GM19324 (cell line): ENCODE measurements around the gene CD52.

Experiments
- ATAC-seq: cut with Tn5 transposase; IDR thresholded peaks from one replicate; pipeline ENCODE4 v1.9.1; 2021; ENCODE audit warnings: mild to moderate bottlenecking, moderate library complexity; ENCODE audit not compliant: unreplicated experiment, low FRiP score

Gene CD52

GRCh38 chr1:26317612-26318337 is at the start of gene CD52:
CD52 (plus strand) TSS chr1:26317958; CDS start chr1:26318018, 60 bp downstream.
- ATAC-seq, result no peak

- no peak for ATAC-seq
Observed at GRCh38 chr1:26268290-26269197, 49.2 kb upstream of the CD52 start.

DNA sequence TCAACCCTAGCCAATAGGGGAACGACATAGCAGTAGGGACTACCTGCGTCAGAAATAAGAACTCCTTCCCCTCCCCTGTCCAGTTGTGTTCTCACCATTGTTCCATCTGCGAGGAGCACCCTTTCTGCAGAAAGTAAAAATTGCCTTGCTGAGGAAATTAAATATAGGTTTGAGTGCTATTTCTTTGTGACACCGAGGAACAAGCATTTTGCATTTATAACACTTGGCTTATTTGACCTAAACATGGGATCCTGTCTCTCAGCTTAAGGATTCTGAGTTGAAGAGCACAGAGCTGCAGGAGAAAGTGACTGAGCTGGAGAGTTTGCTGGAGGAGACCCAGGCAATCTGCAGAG is 48.6 kb upstream of the CD52 start:
- ATAC-seq, result no peak

GRCh38 chr1:26274801-26275425 is 42.8 kb upstream of the CD52 start:
- ATAC-seq, result no peak

DNA sequence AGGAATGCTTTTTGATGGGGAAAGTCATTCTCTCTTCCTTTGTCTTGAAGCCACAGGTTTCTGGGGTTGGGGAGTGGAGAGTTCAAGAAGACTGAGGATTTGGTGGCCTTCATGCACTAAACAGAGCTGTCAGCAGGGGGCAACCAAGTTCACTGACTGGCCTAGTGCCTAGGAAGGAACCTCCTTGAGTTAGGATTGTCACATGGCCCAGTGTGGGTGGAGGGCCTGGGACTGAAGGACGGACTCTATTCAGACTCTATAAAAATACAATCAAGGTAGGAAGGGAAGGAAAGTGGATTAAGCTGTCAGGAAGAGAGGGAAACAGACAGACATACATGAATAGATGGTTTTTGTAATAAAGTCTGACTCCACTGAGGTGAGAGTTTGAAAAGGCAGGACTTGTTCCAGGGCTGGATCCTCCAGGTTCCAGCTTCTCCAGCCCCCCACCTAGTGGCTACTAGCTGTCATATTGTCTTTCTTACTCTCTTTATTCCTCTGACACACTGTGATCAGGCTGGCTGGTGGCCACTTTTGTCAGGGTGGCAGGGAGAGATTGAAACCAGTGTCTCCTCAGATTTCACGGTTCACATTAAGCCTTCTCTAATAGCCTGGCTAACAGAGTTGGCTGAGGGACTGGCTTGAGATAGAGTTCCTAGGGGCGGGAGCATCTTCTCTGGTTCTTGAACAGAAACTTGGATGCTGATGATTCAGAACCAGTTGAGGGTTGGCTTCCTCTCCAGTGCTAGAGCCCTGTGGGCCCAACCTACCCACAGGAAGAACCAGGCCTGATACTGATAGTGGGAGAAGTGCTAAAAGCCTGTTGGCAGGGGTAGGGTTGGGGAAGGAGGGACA is 42.0 kb upstream of the CD52 start:
- no peak for ATAC-seq

GRCh38 chr1:26276432-26276838 is 41.3 kb upstream of the CD52 start:
- ATAC-seq, result no peak

- ATAC-seq, result no peak
Observed at GRCh38 chr1:26277261-26277661, 40.5 kb upstream of the CD52 start.

DNA sequence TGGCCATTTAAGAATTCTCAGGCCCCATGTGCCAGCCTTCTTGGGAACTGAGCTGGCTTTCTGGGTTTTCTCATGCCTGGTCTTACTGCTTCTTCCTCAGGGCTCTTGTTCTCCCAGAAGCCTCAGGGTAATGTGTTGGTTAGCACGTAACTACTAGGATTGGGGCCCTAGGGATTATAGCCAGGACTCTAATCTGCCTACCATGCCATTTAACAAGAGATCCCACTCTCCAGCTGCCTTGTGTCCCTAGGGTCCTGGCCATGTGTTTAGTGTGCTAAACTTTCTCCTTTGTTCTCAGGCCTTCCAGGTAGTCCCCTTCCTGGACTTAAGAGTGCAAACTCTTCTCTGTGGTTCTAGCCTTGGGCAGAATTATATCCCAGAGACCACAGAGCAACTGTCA is 40.0 kb upstream of the CD52 start:
- ATAC-seq, result no peak

- ATAC-seq, result no peak
Observed at GRCh38 chr1:26278303-26278702, 39.5 kb upstream of the CD52 start.

DNA sequence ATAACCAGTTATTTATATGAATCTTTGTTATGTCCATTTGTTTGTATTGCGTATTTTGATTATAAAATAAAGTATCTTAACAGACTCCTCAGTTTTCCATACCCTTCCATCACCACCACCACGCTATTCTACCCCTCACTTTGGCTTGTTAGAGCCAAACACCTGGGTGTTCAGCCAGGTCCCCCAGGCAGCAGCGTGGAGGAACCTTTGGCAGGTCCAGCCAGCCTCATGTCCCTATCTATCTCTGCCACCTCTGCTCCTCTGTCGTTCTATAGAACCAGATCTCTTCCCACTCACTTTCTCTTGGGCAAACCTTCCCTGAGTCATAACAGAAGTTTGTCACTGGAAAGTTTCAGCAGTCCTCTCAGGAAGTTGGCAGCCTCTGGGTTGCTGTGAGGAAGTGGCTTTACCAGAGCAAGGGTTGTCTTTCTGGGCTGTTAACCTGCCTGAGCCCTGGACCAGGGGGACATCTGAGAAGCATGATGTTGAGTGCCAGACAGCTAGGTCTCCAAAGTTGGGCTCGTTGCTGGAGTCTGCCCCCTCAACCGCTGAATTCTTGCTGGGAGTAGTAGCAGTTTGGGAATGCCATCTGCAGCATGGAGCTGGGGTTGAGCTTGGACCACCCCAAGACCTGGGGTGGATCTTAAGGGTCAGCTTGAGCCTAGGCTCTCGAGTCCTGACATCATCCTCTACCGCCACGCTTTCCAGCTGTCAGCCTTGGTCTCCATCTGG is 38.9 kb upstream of the CD52 start:
- no peak for ATAC-seq

DNA sequence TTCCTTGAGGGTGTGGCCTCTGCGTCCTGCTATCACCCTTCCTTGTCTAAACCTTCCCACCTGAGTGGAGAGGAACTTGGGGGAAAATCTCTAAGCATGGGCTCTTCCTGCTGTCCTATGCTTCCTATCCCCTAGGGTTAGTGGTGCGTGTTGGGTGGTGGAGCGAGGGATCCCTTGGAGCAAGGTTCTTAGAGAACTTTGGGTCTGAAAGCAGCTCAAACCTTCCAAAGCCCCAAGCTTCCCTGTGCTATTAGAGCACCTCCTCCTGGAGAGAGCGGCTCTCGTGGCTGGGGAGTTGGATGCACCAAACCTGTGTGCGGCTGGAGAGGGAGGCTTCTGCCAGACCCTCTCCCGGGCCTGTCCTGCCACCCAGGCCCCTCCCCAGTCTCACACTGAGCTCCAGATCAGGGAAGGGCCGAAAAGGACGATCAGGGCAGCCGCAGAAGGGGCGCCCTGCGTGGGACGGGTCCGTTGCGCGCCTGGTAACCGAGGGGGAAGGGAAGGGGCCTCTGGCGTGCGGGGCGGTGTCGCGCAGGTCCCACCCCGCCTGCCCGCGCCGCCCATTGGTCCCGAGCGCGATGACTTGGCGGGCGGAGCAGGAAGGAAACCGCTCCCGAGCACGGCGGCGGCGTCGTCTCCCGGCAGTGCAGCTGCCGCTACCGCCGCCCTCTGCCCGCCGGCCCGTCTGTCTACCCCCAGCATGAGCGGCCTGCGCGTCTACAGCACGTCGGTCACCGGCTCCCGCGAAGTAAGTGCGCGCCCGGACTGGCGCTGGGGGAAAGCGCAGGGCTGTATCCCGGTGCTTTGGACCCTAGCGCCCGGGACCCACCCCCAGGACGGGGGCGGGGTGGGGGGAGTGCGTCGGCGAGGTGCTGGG is 38.1 kb upstream of the CD52 start, which contains the start of gene SH3BGRL3:
TSS of gene SH3BGRL3 (plus strand) at position 631 of the 877 bp plus-strand sequence. CDS start at position 701, 70 bp downstream.
- ATAC-seq, result peak; percentile 75

- ATAC-seq, result no peak
Observed at GRCh38 chr1:26280333-26281042, 37.3 kb upstream of the CD52 start.

DNA sequence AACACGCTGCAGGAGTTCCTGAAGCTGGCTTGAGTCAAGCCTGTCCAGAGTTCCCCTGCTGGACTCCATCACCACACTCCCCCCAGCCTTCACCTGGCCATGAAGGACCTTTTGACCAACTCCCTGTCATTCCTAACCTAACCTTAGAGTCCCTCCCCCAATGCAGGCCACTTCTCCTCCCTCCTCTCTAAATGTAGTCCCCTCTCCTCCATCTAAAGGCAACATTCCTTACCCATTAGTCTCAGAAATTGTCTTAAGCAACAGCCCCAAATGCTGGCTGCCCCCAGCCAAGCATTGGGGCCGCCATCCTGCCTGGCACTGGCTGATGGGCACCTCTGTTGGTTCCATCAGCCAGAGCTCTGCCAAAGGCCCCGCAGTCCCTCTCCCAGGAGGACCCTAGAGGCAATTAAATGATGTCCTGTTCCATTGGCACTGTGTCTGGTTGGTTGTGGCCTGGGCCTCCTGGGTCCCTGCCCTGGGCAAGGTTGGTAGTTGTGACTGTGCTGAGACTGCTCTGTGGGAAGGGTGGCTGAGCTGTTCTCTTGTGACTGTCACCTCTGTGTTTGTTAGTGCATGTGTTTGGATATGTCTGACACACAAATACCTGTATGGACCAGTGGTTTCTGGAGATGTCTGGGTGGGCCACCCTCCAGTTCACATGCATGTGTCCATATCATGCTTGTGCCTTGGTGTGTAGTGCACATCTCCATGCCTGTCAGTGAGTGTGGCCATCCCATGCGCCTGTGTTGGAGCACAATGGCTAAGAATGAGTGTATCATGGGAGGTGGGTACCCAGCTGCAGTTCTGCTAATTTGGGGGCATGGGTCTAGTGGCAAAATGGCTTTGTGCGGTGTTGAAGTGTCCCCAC is 36.4 kb upstream of the CD52 start:
- no peak for ATAC-seq

- no peak for ATAC-seq
Observed at GRCh38 chr1:26281971-26282370, 35.8 kb upstream of the CD52 start.

- ATAC-seq, result no peak
Observed at GRCh38 chr1:26282401-26282918, 35.3 kb upstream of the CD52 start.

DNA sequence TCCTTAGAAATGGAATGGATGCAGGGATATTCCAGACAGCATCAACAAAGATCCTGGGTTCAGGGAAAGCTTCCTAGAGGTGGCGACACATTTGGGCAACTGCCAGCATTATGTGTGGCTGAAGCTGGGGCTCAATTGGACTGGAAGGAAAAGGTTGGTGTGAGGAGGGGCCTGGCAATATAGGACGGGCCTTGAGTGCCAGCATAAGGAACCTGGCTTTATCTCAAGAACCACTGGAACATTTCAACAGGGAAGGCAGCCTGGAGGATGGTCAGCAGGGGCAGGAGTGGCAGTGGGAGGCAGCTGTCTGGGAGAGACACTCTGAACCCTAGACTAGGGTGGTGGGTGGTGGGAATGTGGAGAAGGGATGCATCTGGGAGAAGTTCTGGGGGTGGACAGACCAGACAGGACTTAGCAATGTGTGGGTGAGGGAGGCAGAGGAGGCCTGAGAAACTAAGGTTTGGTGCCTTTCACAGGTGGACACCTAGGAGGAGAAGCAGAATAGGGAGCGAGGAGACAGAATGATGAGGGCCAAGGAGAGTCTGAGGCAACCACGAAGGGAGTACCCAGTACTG is 34.4 kb upstream of the CD52 start:
- ATAC-seq, result no peak
